AG09309 (cell line): ENCODE data around the gene DIP2C.

Experiments
- DNase-seq: peaks from one replicate; pipeline ENCODE4 v3.0.0-alpha.2; 2010; ENCODE audit warnings: low read depth
- H3K4me3 ChIP-seq: 2 replicates; pipeline ENCODE4 v1.5.1; 2011; ENCODE audit warnings: mild to moderate bottlenecking, low read depth, low read length, moderate library complexity; ENCODE audit not compliant: control insufficient read depth
- CTCF ChIP-seq: IDR thresholded peaks from 2 replicates; pipeline ENCODE4 v1.5.1; 2011; ENCODE audit warnings: mild to moderate bottlenecking, low read depth, low read length, inconsistent platforms; ENCODE audit not compliant: insufficient read depth, control insufficient read depth; ENCODE audit errors: missing control alignments

The DIP2C gene

GRCh38 chr10:391305-391704 is 298.2 kb downstream of the DIP2C start:
- DNase-seq: no peak
- no peak overlapping the region for H3K4me3 ChIP-seq
- no peak for TF ChIP-seq CTCF

GRCh38 chr10:390449-391100 is 298.9 kb downstream of the DIP2C start:
- no peak overlapping the region for H3K4me3 ChIP-seq
- no peak for DNase-seq
- TF ChIP-seq CTCF: no peak

- no peak overlapping the region for H3K4me3 ChIP-seq
- DNase-seq: no peak
- no peak for TF ChIP-seq CTCF
Measured at GRCh38 chr10:389836-390448, 299.5 kb downstream of the DIP2C start.

GRCh38 chr10:389261-389790 is 300.1 kb downstream of the DIP2C start:
- TF ChIP-seq CTCF: no peak
- H3K4me3 ChIP-seq: no peak overlapping the region
- DNase-seq: no peak

- TF ChIP-seq CTCF: no peak
- H3K4me3 ChIP-seq: no peak overlapping the region
- no peak for DNase-seq
Measured at GRCh38 chr10:388661-389045, 300.8 kb downstream of the DIP2C start.

- no peak for TF ChIP-seq CTCF
- DNase-seq: no peak
- H3K4me3 ChIP-seq: no peak overlapping the region
Measured at GRCh38 chr10:387909-388660, 301.4 kb downstream of the DIP2C start.
